ENCODE data around the gene SKAP2. TPM values are rescaled to one million over a fixed set of nuclear protein-coding genes. Genes with fewer than 3 reads are reported as not detected.

SKAP2 gene
- total RNA-seq, 1 donor: 10.4 TPM

- DNase-seq (ENCODE audit: low read depth): no peak
- no peak for TF ChIP-seq CTCF (IDR thresholded peaks at IDR 0.05; ENCODE audit: insufficient read depth, low read depth, low read length)
- no peak overlapping the region for H3K4me3 ChIP-seq (ENCODE audit: low read depth, low read length)
Measured at GRCh38 chr7:26642416-26642815, 222.0 kb downstream of the SKAP2 start.

GRCh38 chr7:26639695-26640094, 224.7 kb downstream of the SKAP2 start:
- no peak for TF ChIP-seq CTCF (IDR thresholded peaks at IDR 0.05; ENCODE audit: insufficient read depth, low read depth, low read length)
- DNase-seq (ENCODE audit: low read depth): no peak
- H3K4me3 ChIP-seq (ENCODE audit: low read depth, low read length): no peak overlapping the region

GRCh38 chr7:26639111-26639510, 225.3 kb downstream of the SKAP2 start:
- no peak for TF ChIP-seq CTCF (IDR thresholded peaks at IDR 0.05; ENCODE audit: insufficient read depth, low read depth, low read length)
- no peak for DNase-seq (ENCODE audit: low read depth)
- no peak overlapping the region for H3K4me3 ChIP-seq (ENCODE audit: low read depth, low read length)

GRCh38 chr7:26638140-26638539, 226.2 kb downstream of the SKAP2 start:
- TF ChIP-seq CTCF (IDR thresholded peaks at IDR 0.05; ENCODE audit: insufficient read depth, low read depth, low read length): no peak
- DNase-seq (ENCODE audit: low read depth): no peak
- H3K4me3 ChIP-seq (ENCODE audit: low read depth, low read length): no peak overlapping the region

GRCh38 chr7:26637610-26638009, 226.8 kb downstream of the SKAP2 start:
- TF ChIP-seq CTCF (IDR thresholded peaks at IDR 0.05; ENCODE audit: insufficient read depth, low read depth, low read length): no peak
- DNase-seq (ENCODE audit: low read depth): no peak

GRCh38 chr7:26636808-26637207, 227.6 kb downstream of the SKAP2 start:
- DNase-seq (ENCODE audit: low read depth): no peak
- no peak for TF ChIP-seq CTCF (IDR thresholded peaks at IDR 0.05; ENCODE audit: insufficient read depth, low read depth, low read length)
- H3K4me3 ChIP-seq (ENCODE audit: low read depth, low read length): no peak overlapping the region

More at GRCh38 chr7:26637610-26638009, 226.8 kb downstream of the SKAP2 start:
- no peak overlapping the region for H3K4me3 ChIP-seq (ENCODE audit: low read depth, low read length)

- H3K4me3 ChIP-seq (ENCODE audit: low read depth, low read length): no peak overlapping the region
- TF ChIP-seq CTCF (IDR thresholded peaks at IDR 0.05; ENCODE audit: insufficient read depth, low read depth, low read length): no peak
- DNase-seq (ENCODE audit: low read depth): no peak
Measured at GRCh38 chr7:26633557-26633956, 230.8 kb downstream of the SKAP2 start.
